ENCODE results near the gene HOXC12. TPM values are rescaled to one million over a fixed set of nuclear protein-coding genes. Genes with fewer than 3 reads are reported as not detected.

HOXC12 gene
- total and polyA plus RNA-seq, 7 experiments from 2014 or later = not detected

DNA sequence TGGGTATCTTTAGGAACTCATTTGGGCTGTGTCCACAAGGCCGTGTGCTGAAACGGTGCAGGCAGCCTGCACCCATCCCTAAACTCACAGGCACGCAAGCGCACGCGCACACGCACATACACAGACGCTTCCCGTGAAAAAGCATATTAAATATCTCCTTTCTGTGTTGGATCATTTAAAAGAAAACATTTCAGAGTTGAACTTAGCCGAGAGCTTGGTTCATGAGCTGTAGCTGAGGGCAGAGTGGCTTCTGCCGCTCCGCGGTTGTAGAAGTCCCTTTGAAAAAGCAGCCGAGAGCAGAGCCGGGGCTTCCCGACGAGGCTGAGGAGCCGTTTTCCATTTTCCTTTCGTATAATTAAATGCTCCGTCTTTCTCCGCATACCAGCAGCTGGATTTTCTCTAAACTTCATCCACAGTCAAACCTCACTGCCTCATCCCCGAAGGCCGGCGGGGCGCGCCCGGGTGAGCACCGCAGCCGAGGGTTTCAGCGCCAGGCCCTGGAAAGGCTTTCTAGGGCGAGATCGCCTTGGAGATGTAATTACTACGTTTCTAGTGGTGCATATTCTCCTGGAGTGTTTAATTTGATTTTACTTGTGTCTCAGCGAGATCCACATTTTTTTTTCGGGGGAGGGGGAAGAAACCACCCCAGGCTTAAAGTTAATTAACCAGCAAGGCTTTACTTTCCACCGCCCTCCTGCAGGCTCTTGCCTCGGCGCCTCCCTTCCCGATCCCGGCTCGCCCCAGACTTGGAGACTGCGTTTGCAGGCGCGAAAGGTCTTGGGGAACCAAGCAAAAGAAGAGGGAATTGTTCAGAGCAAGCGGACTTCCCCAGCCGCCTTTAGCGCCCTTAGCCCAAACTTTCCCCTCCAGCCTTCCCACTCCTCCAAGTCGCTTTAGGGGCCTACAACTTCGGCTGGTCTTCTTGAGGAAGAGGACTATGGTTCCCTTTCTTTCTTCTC is 19.0 kb upstream of the HOXC12 start:
- Mint-ChIP-seq H3K4me3 (peak overlapping the region in 9 of 10 donors; percentile 42 to 76 (median 61)), H3K36me3 (peaks cover 0 to 1% (median 0%) of the 10 kb centered on the region in 5 donors), H3K9me3 (peaks cover 0 to 12% (median 0%) of the 10 kb centered on the region in 11 donors), H3K27me3 (peaks cover 84 to 96% (median 89%) of the 10 kb centered on the region in 5 donors), H3K4me1 (peaks cover 0 to 35% (median 23%) of the 10 kb centered on the region in 7 donors), H3K27ac (peak overlapping the region in 2 of 9 donors; percentile 41 to 57)
- Histone ChIP-seq H3K36me3 (ENCODE audit: control insufficient read depth in 2 of 3, insufficient read depth in 3 of 3, low read length in 3 of 3) (no peaks in the 10 kb centered on the region), H3K27me3 (ENCODE audit: control insufficient read depth in 2 of 2, insufficient read depth in 2 of 2, low read length in 2 of 2) (peaks cover 6 to 28% of the 10 kb centered on the region in 2 donors), H3K27ac (ENCODE audit: low read depth, low read length) (no peak overlapping the region), H3K4me3 (ENCODE audit: low read length) (no peak overlapping the region), H3K9me3 (ENCODE audit: control insufficient read depth in 2 of 3, low read length in 3 of 3) (no peaks in the 10 kb centered on the region), H3K4me1 (ENCODE audit: control insufficient read depth in 2 of 2, insufficient read depth in 2 of 2, low read length in 2 of 2) (peaks cover 0 to 3% of the 10 kb centered on the region in 2 donors)
- ChIA-PET POLR2A (no interaction called here), CTCF (no interaction called here)
- intact Hi-C loops (cut with micrococcal nuclease) = loop anchor here in 1 of 2 donors (5.0 kb wide), 2 partner anchors 47 to 62 kb away; no protein-coding TSS in a partner anchor
- ATAC-seq (no peak), DNase-seq (no peak)

DNA sequence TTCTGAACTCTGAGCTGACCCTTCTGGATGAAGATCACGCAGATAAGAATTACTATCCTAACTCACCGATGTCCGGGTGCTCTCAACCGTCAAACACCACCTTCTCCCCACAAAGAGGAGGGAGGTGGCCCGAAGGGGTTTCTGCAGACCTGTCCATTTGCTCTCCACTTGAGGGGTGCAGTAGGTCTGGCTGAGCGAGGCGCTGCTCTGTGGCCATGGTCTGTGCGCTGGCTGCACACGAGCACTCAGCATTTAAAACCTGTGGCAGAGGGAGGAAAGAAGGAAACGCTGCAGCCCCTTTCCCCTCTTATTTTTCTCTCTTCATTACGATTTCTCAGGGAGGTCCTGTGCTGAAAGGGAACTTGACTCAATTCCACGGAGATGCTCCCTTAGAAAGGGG is 17.6 kb upstream of the HOXC12 start:
- Mint-ChIP-seq H3K9me3 (peaks cover 0 to 12% (median 0%) of the 10 kb centered on the region in 11 donors), H3K27ac (peak overlapping the region in 3 of 9 donors; percentile 21 to 67 (median 48)), H3K36me3 (peaks cover 0 to 1% (median 0%) of the 10 kb centered on the region in 5 donors), H3K27me3 (peaks cover 84 to 95% (median 90%) of the 10 kb centered on the region in 5 donors), H3K4me3 (peak overlapping the region in 2 of 10 donors; percentile 13 to 60), H3K4me1 (peaks cover 0 to 35% (median 23%) of the 10 kb centered on the region in 7 donors)
- no peak for DNase-seq
- Histone ChIP-seq H3K4me1 (ENCODE audit: control insufficient read depth in 2 of 2, insufficient read depth in 2 of 2, low read length in 2 of 2) (peaks cover 0 to 3% of the 10 kb centered on the region in 2 donors), H3K4me3 (ENCODE audit: low read length) (no peak overlapping the region), H3K9me3 (ENCODE audit: control insufficient read depth in 2 of 3, low read length in 3 of 3) (no peaks in the 10 kb centered on the region), H3K27ac (ENCODE audit: low read depth, low read length) (no peak overlapping the region), H3K36me3 (ENCODE audit: control insufficient read depth in 2 of 3, insufficient read depth in 3 of 3, low read length in 3 of 3) (no peaks in the 10 kb centered on the region), H3K27me3 (ENCODE audit: control insufficient read depth in 2 of 2, insufficient read depth in 2 of 2, low read length in 2 of 2) (peaks cover 14 to 36% of the 10 kb centered on the region in 2 donors)
- intact Hi-C loops (cut with micrococcal nuclease) = loop anchor here in 1 of 2 donors (5.0 kb wide), 2 partner anchors 45 to 60 kb away; no protein-coding TSS in a partner anchor
- no peak for ATAC-seq
- CTCF ChIA-PET = no interaction called here
- POLR2A ChIA-PET = no interaction called here

DNA sequence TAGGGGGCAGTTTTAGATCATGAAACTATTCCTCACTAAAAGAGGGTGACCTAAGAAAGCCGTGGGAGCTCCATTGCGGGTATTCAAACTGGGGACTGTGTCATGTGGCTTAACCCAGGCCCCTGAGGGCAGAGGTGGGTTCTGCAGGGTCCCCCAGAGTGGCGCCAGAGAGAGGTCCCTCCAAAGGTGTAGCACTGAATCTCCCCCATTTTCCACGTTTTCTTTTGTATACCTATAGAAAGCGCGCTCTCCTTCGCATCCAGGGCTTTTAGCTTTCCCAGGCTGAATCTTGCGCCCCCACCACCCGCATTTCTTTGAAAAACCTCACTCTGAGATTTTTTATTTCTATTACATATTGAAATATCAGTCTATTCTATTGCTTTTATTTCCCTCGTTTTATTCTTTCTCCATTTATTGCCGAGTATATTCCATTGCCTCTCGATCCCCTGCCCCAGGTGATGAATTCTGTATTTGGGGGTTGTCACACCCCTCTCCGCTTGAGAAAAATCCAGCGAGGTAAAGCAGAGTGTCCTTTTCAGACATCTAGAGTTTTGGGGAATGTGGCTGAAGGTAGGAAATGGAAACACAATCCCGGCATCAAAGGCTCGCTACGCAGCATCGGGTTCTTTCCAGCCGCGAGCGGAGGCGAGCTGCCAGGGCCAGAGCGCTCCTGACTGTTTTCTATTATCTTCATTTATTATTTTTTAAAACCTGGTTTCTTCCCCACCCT is 16.9 kb upstream of the HOXC12 start:
- Histone ChIP-seq H3K27me3 (ENCODE audit: control insufficient read depth in 2 of 2, insufficient read depth in 2 of 2, low read length in 2 of 2) (peaks cover 17 to 36% of the 10 kb centered on the region in 2 donors), H3K4me1 (ENCODE audit: control insufficient read depth in 2 of 2, insufficient read depth in 2 of 2, low read length in 2 of 2) (peaks cover 0 to 3% of the 10 kb centered on the region in 2 donors), H3K36me3 (ENCODE audit: control insufficient read depth in 2 of 3, insufficient read depth in 3 of 3, low read length in 3 of 3) (no peaks in the 10 kb centered on the region), H3K4me3 (ENCODE audit: low read length) (no peak overlapping the region), H3K27ac (ENCODE audit: low read depth, low read length) (no peak overlapping the region), H3K9me3 (ENCODE audit: control insufficient read depth in 2 of 3, low read length in 3 of 3) (no peaks in the 10 kb centered on the region)
- peak overlapping the region in 2 of 9 donors; percentile 13 to 67 for H3K27ac Mint-ChIP-seq
- intact Hi-C loops (cut with micrococcal nuclease) = loop anchor here in 1 of 2 donors (5.0 kb wide), 2 partner anchors 45 to 60 kb away; no protein-coding TSS in a partner anchor
- POLR2A ChIA-PET = no interaction called here
- ATAC-seq (no peak), DNase-seq (no peak)
- CTCF ChIA-PET = no interaction called here
- peaks cover 0 to 1% (median 0%) of the 10 kb centered on the region in 5 donors for H3K36me3 Mint-ChIP-seq
- H3K4me3 Mint-ChIP-seq = peak overlapping the region in 7 of 10 donors; percentile 22 to 60 (median 47)
- H3K4me1 Mint-ChIP-seq = peaks cover 0 to 35% (median 23%) of the 10 kb centered on the region in 7 donors
- H3K9me3 Mint-ChIP-seq = peaks cover 0 to 12% (median 0%) of the 10 kb centered on the region in 11 donors
- H3K27me3 Mint-ChIP-seq = peaks cover 84 to 95% (median 90%) of the 10 kb centered on the region in 5 donors

DNA sequence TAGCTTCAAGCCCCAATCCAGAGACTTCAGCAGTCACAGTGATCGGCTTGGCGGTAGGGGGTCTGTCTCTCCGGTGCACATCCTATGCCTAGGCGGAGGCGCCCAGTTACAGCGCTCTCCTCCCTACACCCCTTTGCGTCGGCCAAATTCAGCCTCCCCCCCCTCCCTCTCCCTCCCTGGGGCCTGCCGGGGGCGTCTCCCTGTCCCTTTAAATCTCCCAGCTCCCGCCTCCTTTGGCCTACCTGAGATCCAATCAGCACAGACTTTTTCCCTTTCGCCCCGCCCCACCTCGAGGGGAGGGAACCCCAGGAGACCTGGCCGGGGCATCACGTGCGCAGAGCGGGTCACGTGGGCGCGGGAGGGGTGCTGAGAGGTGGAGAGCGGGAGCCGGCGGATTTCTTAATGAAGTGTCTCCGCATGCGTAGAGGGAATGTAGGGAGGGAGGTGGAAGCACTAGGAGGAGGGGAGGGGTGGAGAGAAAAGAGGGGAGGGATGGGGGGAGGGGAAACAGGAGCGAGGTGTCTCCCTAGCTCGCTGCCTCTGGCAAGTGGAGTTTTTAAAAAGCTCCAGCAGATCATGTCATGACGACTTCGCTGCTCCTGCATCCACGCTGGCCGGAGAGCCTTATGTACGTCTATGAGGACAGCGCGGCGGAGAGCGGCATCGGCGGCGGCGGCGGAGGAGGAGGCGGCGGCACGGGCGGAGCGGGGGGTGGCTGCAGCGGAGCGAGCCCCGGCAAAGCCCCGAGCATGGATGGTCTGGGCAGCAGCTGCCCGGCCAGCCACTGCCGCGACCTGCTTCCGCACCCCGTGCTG is 16.2 kb upstream of the HOXC12 start, which contains the start of gene HOXC13:
TSS of gene HOXC13 (plus strand) at position 506 of the 815 bp plus-strand sequence. CDS start at position 582, 76 bp downstream.
- Mint-ChIP-seq H3K27ac (peak within 1 kb of the TSS in 2 of 9 donors; percentile 13 to 46), H3K27me3 (peaks cover 84 to 95% (median 90%) of the 10 kb centered on the region in 5 donors), H3K4me1 (peaks cover 0 to 35% (median 23%) of the 10 kb centered on the region in 7 donors), H3K36me3 (peaks cover 0 to 1% (median 0%) of the 10 kb centered on the region in 5 donors), H3K9me3 (peaks cover 0 to 12% (median 0%) of the 10 kb centered on the region in 11 donors), H3K4me3 (peak within 1 kb of the TSS in 8 of 10 donors; percentile 22 to 63 (median 42))
- DNase-seq (peak in 1 of 9 donors; percentile 21), ATAC-seq (no peak)
- Histone ChIP-seq H3K4me3 (ENCODE audit: low read length) (no peak within 1 kb of the TSS), H3K27me3 (ENCODE audit: control insufficient read depth in 2 of 2, insufficient read depth in 2 of 2, low read length in 2 of 2) (peaks cover 18 to 42% of the 10 kb centered on the region in 2 donors), H3K27ac (ENCODE audit: low read depth, low read length) (no peak within 1 kb of the TSS), H3K36me3 (ENCODE audit: control insufficient read depth in 2 of 3, insufficient read depth in 3 of 3, low read length in 3 of 3) (no peaks in the 10 kb centered on the region), H3K4me1 (ENCODE audit: control insufficient read depth in 2 of 2, insufficient read depth in 2 of 2, low read length in 2 of 2) (peaks cover 0 to 3% of the 10 kb centered on the region in 2 donors), H3K9me3 (ENCODE audit: control insufficient read depth in 2 of 3, low read length in 3 of 3) (no peaks in the 10 kb centered on the region)
- ChIA-PET CTCF (no interaction called here), POLR2A (no interaction called here)
- intact Hi-C loops (cut with micrococcal nuclease) = loop anchor here in 1 of 2 donors (5.0 kb wide), 2 partner anchors 44 to 59 kb away; no protein-coding TSS in a partner anchor

DNA sequence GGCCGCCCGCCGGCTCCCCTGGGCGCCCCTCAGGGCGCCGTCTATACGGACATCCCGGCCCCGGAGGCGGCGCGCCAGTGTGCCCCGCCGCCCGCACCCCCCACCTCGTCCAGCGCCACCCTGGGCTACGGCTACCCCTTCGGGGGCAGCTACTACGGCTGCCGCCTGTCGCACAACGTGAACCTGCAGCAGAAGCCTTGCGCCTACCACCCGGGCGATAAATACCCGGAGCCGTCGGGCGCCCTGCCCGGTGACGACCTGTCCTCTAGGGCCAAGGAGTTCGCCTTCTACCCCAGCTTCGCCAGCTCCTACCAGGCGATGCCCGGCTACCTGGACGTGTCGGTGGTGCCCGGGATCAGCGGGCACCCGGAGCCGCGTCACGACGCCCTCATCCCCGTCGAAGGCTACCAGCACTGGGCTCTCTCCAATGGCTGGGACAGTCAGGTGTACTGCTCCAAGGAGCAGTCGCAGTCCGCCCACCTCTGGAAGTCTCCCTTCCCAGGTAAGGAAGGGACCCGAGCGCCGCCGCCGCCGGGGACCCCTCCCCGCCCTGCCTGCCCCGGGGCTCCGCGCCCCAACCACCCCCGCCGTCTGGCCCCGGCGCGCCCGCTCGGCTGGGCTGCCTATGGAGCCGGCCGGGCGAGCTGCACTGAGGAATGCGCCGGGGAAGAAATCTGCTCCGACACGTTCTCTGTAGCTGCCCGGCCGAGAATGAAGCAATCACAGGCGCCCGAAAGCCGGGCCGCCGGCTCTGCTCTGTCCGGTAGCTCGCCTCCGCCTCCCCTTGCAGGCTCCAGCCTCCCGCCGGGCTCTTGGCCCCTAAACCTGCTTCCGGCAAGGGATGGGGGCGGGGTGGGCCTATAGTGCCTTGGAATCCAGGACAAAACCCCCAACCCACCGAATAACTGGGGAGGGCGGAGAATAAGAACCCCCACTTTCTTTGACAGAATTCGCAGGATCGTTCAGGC is 15.3 kb upstream of the HOXC12 start:
- H3K27ac ChIP-seq (ENCODE audit: low read depth, low read length) = no peak overlapping the region
- H3K27me3 Mint-ChIP-seq = peaks cover 84 to 95% (median 90%) of the 10 kb centered on the region in 5 donors
- peak overlapping the region in 3 of 9 donors; percentile 5 to 42 (median 7) for H3K27ac Mint-ChIP-seq
- H3K9me3 ChIP-seq (ENCODE audit: control insufficient read depth in 2 of 3, low read length in 3 of 3) = no peaks in the 10 kb centered on the region
- ChIA-PET POLR2A (no interaction called here), CTCF (no interaction called here)
- H3K4me1 ChIP-seq (ENCODE audit: control insufficient read depth in 2 of 2, insufficient read depth in 2 of 2, low read length in 2 of 2) = peaks cover 0 to 3% of the 10 kb centered on the region in 2 donors
- peaks cover 0 to 16% (median 0%) of the 10 kb centered on the region in 11 donors for H3K9me3 Mint-ChIP-seq
- peaks cover 18 to 47% of the 10 kb centered on the region in 2 donors for H3K27me3 ChIP-seq (ENCODE audit: control insufficient read depth in 2 of 2, insufficient read depth in 2 of 2, low read length in 2 of 2)
- H3K4me3 Mint-ChIP-seq = peak overlapping the region in 7 of 10 donors; percentile 3 to 58 (median 20)
- H3K36me3 ChIP-seq (ENCODE audit: control insufficient read depth in 2 of 3, insufficient read depth in 3 of 3, low read length in 3 of 3) = no peaks in the 10 kb centered on the region
- peaks cover 0 to 1% (median 0%) of the 10 kb centered on the region in 5 donors for H3K36me3 Mint-ChIP-seq
- intact Hi-C loops (cut with micrococcal nuclease) = loop anchor here in 1 of 2 donors (5.0 kb wide), 3 partner anchors 43 to 113 kb away; partner anchors contain the start of gene HOXC4
- no peak for DNase-seq
- ATAC-seq = no peak
- peaks cover 0 to 35% (median 23%) of the 10 kb centered on the region in 7 donors for H3K4me1 Mint-ChIP-seq
- H3K4me3 ChIP-seq (ENCODE audit: low read length) = no peak overlapping the region

Data from naive thymus-derived CD4-positive, alpha-beta T cell (primary cell).